ENCODE data around the gene C17orf114.
A peak's percentile ranks its signal among the peaks of the same experiment; 100 is the strongest.

Gene C17orf114

GRCh38 chr17:4751932-4752331 lies 50.2 kb downstream of the C17orf114 start (continued):
- TF ChIP-seq SATB2 (CRISPR knock-in tag; IDR thresholded peaks at IDR 0.05) (no peak), MIER3 (CRISPR knock-in tag; IDR thresholded peaks at IDR 0.05; ENCODE audit: borderline replicate concordance) (0 out of 2 replicates have a peak, but pooled peaks have one; percentile 15), ADNP (CRISPR knock-in tag; IDR thresholded peaks at IDR 0.05) (peak; percentile 85), IRF2 (CRISPR knock-in tag; IDR thresholded peaks at IDR 0.05) (0 out of 2 replicates have a peak, but pooled peaks have one; percentile 11), ZBTB7A (CRISPR knock-in tag; IDR thresholded peaks at IDR 0.05) (no peak), KDM1A (CRISPR knock-in tag; IDR thresholded peaks at IDR 0.05) (peak; percentile 98), SOX6 (IDR thresholded peaks at IDR 0.05) (no peak), SOX6 (CRISPR knock-in tag; IDR thresholded peaks at IDR 0.05) (peak; percentile 50; the same call in 1 of the 2 replicates), ZNF629 (CRISPR knock-in tag; conservative IDR thresholded peaks at IDR 0.05) (peak; percentile 99), ZBTB20 (CRISPR knock-in tag; IDR thresholded peaks at IDR 0.05; ENCODE audit: borderline replicate concordance, low read depth) (no peak), IRF1 (CRISPR knock-in tag; IDR thresholded peaks at IDR 0.05; ENCODE audit: low read depth) (no peak), FOXP1 (IDR thresholded peaks at IDR 0.05) (no peak), FOXP1 (CRISPR knock-in tag; IDR thresholded peaks at IDR 0.05) (peak; percentile 17; the same call in 1 of the 2 replicates), MED1 (CRISPR knock-in tag; IDR thresholded peaks at IDR 0.05) (peak; percentile 65; the same call in 1 of the 2 replicates), ZNF652 (CRISPR knock-in tag; IDR thresholded peaks at IDR 0.05; ENCODE audit: borderline replicate concordance, low read depth) (peak; percentile 93), ATRX (CRISPR knock-in tag; IDR thresholded peaks at IDR 0.05; ENCODE audit: borderline replicate concordance) (no peak), MEF2D (CRISPR knock-in tag; IDR thresholded peaks at IDR 0.05) (no peak), CEBPB (IDR thresholded peaks at IDR 0.05; ENCODE audit: borderline replicate concordance, low read depth, low read length) (peak; percentile 89), TBX2 (CRISPR knock-in tag; IDR thresholded peaks at IDR 0.05; ENCODE audit: borderline replicate concordance) (0 out of 2 replicates have a peak, but pooled peaks have one; percentile 26), GABPA (IDR thresholded peaks at IDR 0.05; ENCODE audit: low read depth, low read length) (no peak), GABPA (CRISPR knock-in tag; IDR thresholded peaks at IDR 0.05; ENCODE audit: low read depth) (peak; percentile 37; the same call in 1 of the 2 replicates), NR2F2 (IDR thresholded peaks at IDR 0.05; ENCODE audit: borderline replicate concordance, low read depth) (no peak), TRIM24 (CRISPR knock-in tag; IDR thresholded peaks at IDR 0.05) (0 out of 2 replicates have a peak, but pooled peaks have one; percentile 40), ETV5 (CRISPR knock-in tag; IDR thresholded peaks at IDR 0.05; ENCODE audit: borderline replicate concordance) (peak; percentile 64; the same call in 1 of the 2 replicates), FOXJ3 (CRISPR knock-in tag; IDR thresholded peaks at IDR 0.05; ENCODE audit: borderline replicate concordance) (no peak), GABPB1 (CRISPR knock-in tag; IDR thresholded peaks at IDR 0.05) (peak; percentile 54), ZGPAT (CRISPR knock-in tag; IDR thresholded peaks at IDR 0.05) (0 out of 2 replicates have a peak, but pooled peaks have one; percentile 42), ZNF350 (CRISPR knock-in tag; IDR thresholded peaks at IDR 0.05; ENCODE audit: borderline replicate concordance, low read depth) (no peak), RCOR2 (CRISPR knock-in tag; IDR thresholded peaks at IDR 0.05) (peak; percentile 90), ZBTB33 (CRISPR knock-in tag; IDR thresholded peaks at IDR 0.05) (peak; percentile 88), NR2F6 (IDR thresholded peaks at IDR 0.05) (no peak), NR2F6 (CRISPR knock-in tag; IDR thresholded peaks at IDR 0.05) (peak; percentile 24; the same call in 1 of the 2 replicates), BCL6 (CRISPR knock-in tag; IDR thresholded peaks at IDR 0.05) (peak; percentile 81)
